T1000 (cell line): ENCODE measurements around the gene CENPX.
A peak's percentile ranks its signal among the peaks of the same experiment; 100 is the strongest.

Experiments used
- DNase-seq: peaks from one replicate; lab custom pipeline; 2025; ENCODE audit warnings: mixed read lengths; lab: John Stamatoyannopoulos, UW

The CENPX gene

GRCh38 chr17:82012261-82012639, 10.4 kb downstream of the CENPX start:
- no peak for DNase-seq

GRCh38 chr17:82011617-82012187, 11.0 kb downstream of the CENPX start:
- DNase-seq, result no peak

GRCh38 chr17:82010575-82011525, 11.8 kb downstream of the CENPX start:
- no peak for DNase-seq

- DNase-seq, result no peak
Measured at GRCh38 chr17:82009413-82009812, 13.3 kb downstream of the CENPX start.

- DNase-seq, result no peak
Measured at GRCh38 chr17:82008941-82009405, 13.7 kb downstream of the CENPX start.

GRCh38 chr17:82008258-82008940, 14.3 kb downstream of the CENPX start:
- no peak for DNase-seq

- DNase-seq, result no peak
Measured at GRCh38 chr17:82007495-82008257, 15.0 kb downstream of the CENPX start.

GRCh38 chr17:82007228-82007494, 15.5 kb downstream of the CENPX start:
- DNase-seq, result no peak

GRCh38 chr17:82006468-82007227, 16.0 kb downstream of the CENPX start:
- DNase-seq, result peak; percentile 17

GRCh38 chr17:82005701-82006348, 16.9 kb downstream of the CENPX start:
- no peak for DNase-seq

GRCh38 chr17:82004517-82005455, 17.9 kb downstream of the CENPX start:
- DNase-seq, result no peak

GRCh38 chr17:82003411-82004381, 19.0 kb downstream of the CENPX start:
- peak; percentile 97 for DNase-seq

GRCh38 chr17:82001571-82002056, 21.1 kb downstream of the CENPX start:
- no peak for DNase-seq

GRCh38 chr17:82000803-82001570, 21.7 kb downstream of the CENPX start:
- no peak for DNase-seq

GRCh38 chr17:81999976-82000802, 22.5 kb downstream of the CENPX start:
- no peak for DNase-seq

GRCh38 chr17:81999587-81999975, 23.1 kb downstream of the CENPX start:
- no peak for DNase-seq
